ENCODE data around the gene TNFRSF4. TPM values are rescaled to one million over a fixed set of nuclear protein-coding genes. Genes with fewer than 3 reads are reported as not detected.
A peak's percentile ranks its signal among the peaks of the same experiment; 100 is the strongest.

The TNFRSF4 gene
- total and polyA plus RNA-seq, 2 of the 13 experiments (the other 11 are each of a cell fraction or from before 2014, with no cell fraction given): not detected

DNA sequence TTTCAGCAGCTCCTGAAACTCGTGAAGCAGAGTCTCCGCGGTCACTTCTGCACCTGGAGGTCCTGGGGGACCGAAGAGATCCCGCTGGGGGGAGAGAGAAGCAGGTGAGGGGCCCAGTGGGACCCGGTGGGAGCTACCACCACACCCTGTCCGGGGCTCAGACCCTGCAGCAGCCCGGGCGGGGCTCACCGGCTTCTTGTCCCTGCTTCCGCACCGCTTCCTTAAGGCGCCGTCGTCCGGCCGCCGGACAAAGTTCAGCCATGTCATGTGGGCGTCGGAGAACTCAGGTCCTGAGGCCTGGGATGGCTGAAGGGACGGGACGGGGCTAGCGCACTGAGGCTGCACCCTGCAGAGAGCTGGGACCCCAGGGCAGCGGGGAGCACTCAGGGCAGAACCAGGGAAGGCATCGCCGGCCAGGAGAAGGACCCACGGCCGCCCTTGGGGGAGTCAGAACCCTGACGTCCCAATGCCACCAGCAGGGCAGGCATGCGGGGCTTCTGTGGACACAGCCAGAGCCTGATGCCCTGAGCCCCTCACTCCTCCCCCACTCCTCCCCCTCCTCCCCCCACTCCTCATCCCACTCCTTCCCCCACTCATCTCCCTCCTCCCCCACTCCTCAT, 30.3 kb upstream of the TNFRSF4 start:
- BruUV-seq (replicated peaks): no TSS peak
- H4K20me1 ChIP-seq (ENCODE audit: insufficient read depth, low read length): no peaks in the 10 kb centered on the region
- in situ Hi-C loops (cut with HindIII; ENCODE audit: extremely low pct_ligation_motif_present, low pct_unique_long_range_greater_than_20kb) (no loop called here), intact Hi-C loops (cut with micrococcal nuclease; ENCODE audit: unreplicated experiment) (no loop called here)
- no peaks in the 10 kb centered on the region for H3K36me3 ChIP-seq (replicated peaks in 1 of 2; ENCODE audit: control insufficient read depth in 1 of 2, insufficient read depth in 2 of 2, low read length in 2 of 2)
- H2AFZ ChIP-seq (ENCODE audit: low read length): no peak overlapping the region
- no peak overlapping the region for H3K27ac ChIP-seq (ENCODE audit: extremely low read length, insufficient read depth, low read length)
- WGBS (ENCODE audit: low lambda C conversion rate): 8% methylated on average over 12 of the region's 30 CpGs
- no peak for DNase-seq (ENCODE audit: low spot score)
- no peak for FAIRE-seq
- peak overlapping the region in 2 of 3 experiments; percentile 15 to 52; a peak in 2 of 6 replicates for H3K4me3 ChIP-seq (replicated peaks in 1 of 3; ENCODE audit: insufficient read depth in 1 of 3, low read depth in 2 of 3, low read length in 3 of 3)
- H3K79me2 ChIP-seq (ENCODE audit: insufficient read depth, low read length): no peaks in the 10 kb centered on the region
- no peak overlapping the region for H3K9ac ChIP-seq (ENCODE audit: insufficient read depth, low read depth, low read length)
- POLR2A ChIA-PET: no interaction called here
- peak overlapping the region; percentile 67 for H3K4me2 ChIP-seq (ENCODE audit: low read depth, low read length)
- CTCF ChIA-PET (ENCODE audit: low intra/inter-chr PET ratio, low total read pairs): no interaction called here
- no peaks in the 10 kb centered on the region for H3K9me3 ChIP-seq (ENCODE audit: low read length)
- no peaks in the 10 kb centered on the region for H3K27me3 ChIP-seq (ENCODE audit: control insufficient read depth in 1 of 2, insufficient read depth in 2 of 2, low read length in 2 of 2)
- peaks cover 27% of the 10 kb centered on the region for H3K4me1 ChIP-seq (ENCODE audit: insufficient read depth, low read length)
- ATAC-seq: peak; percentile 1; the same call in 2 of the 3 replicates
- TF ChIP-seq ZMYM2 (CRISPR knock-in tag; IDR thresholded peaks at IDR 0.05) (peak; percentile 40; the same call in 1 of the 2 replicates), AKAP8 (CRISPR knock-in tag; IDR thresholded peaks at IDR 0.05) (peak; percentile 73; the same call in 1 of the 2 replicates), PCBP1 (IDR thresholded peaks at IDR 0.05; ENCODE audit: borderline replicate concordance, low read depth, low read length) (peak; percentile 96), ZNF101 (CRISPR knock-in tag; IDR thresholded peaks at IDR 0.05; ENCODE audit: borderline replicate concordance, low read depth) (no peak), ZSCAN12 (CRISPR knock-in tag; IDR thresholded peaks at IDR 0.05) (no peak), HNF4A (CRISPR knock-in tag; IDR thresholded peaks at IDR 0.05) (0 out of 2 replicates have a peak, but pooled peaks have one; percentile 21), HNRNPL (IDR thresholded peaks at IDR 0.05; ENCODE audit: low read depth, low read length) (0 out of 2 replicates have a peak, but pooled peaks have one; percentile 63), ZFY (CRISPR knock-in tag; IDR thresholded peaks at IDR 0.05) (peak; percentile 20; the same call in 1 of the 2 replicates), ZFX (CRISPR knock-in tag; IDR thresholded peaks at IDR 0.05; ENCODE audit: low read depth) (peak; percentile 19; the same call in 1 of the 2 replicates), HNRNPK (IDR thresholded peaks at IDR 0.05; ENCODE audit: low read depth, low read length, poor library complexity, severe bottlenecking) (peak; percentile 90), HNRNPLL (IDR thresholded peaks at IDR 0.05; ENCODE audit: low read depth, low read length, poor library complexity, severe bottlenecking) (peak; percentile 17), ZNF263 (CRISPR knock-in tag; IDR thresholded peaks at IDR 0.05) (peak; percentile 88), ZNF431 (CRISPR knock-in tag; IDR thresholded peaks at IDR 0.05; ENCODE audit: borderline replicate concordance, low read depth) (no peak), ZNF501 (CRISPR knock-in tag; IDR thresholded peaks at IDR 0.05) (peak; percentile 68; the same call in 1 of the 2 replicates), AGO1 (IDR thresholded peaks at IDR 0.05; ENCODE audit: low read depth, low read length, poor library complexity, severe bottlenecking) (peak; percentile 67), ZKSCAN1 (IDR thresholded peaks at IDR 0.05; ENCODE audit: low read length) (no peak), KDM2A (CRISPR knock-in tag; IDR thresholded peaks at IDR 0.05; ENCODE audit: borderline replicate concordance, low read depth) (peak; percentile 16; the same call in 1 of the 2 replicates)
- TF ChIP-seq, protein P1, sequence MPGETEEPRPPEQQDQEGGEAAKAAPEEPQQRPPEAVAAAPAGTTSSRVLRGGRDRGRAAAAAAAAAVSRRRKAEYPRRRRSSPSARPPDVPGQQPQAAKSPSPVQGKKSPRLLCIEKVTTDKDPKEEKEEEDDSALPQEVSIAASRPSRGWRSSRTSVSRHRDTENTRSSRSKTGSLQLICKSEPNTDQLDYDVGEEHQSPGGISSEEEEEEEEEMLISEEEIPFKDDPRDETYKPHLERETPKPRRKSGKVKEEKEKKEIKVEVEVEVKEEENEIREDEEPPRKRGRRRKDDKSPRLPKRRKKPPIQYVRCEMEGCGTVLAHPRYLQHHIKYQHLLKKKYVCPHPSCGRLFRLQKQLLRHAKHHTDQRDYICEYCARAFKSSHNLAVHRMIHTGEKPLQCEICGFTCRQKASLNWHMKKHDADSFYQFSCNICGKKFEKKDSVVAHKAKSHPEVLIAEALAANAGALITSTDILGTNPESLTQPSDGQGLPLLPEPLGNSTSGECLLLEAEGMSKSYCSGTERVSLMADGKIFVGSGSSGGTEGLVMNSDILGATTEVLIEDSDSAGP (CRISPR knock-in tag; IDR thresholded peaks at IDR 0.05; ENCODE audit: borderline replicate concordance): peak; percentile 15; the same call in 1 of the 2 replicates
- TF ChIP-seq, protein P2, sequence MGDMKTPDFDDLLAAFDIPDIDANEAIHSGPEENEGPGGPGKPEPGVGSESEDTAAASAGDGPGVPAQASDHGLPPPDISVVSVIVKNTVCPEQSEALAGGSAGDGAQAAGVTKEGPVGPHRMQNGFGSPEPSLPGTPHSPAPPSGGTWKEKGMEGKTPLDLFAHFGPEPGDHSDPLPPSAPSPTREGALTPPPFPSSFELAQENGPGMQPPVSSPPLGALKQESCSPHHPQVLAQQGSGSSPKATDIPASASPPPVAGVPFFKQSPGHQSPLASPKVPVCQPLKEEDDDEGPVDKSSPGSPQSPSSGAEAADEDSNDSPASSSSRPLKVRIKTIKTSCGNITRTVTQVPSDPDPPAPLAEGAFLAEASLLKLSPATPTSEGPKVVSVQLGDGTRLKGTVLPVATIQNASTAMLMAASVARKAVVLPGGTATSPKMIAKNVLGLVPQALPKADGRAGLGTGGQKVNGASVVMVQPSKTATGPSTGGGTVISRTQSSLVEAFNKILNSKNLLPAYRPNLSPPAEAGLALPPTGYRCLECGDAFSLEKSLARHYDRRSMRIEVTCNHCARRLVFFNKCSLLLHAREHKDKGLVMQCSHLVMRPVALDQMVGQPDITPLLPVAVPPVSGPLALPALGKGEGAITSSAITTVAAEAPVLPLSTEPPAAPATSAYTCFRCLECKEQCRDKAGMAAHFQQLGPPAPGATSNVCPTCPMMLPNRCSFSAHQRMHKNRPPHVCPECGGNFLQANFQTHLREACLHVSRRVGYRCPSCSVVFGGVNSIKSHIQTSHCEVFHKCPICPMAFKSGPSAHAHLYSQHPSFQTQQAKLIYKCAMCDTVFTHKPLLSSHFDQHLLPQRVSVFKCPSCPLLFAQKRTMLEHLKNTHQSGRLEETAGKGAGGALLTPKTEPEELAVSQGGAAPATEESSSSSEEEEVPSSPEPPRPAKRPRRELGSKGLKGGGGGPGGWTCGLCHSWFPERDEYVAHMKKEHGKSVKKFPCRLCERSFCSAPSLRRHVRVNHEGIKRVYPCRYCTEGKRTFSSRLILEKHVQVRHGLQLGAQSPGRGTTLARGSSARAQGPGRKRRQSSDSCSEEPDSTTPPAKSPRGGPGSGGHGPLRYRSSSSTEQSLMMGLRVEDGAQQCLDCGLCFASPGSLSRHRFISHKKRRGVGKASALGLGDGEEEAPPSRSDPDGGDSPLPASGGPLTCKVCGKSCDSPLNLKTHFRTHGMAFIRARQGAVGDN (CRISPR knock-in tag; IDR thresholded peaks at IDR 0.05): peak; percentile 59
